ENCODE results near the gene OR5AU1.

Gene OR5AU1

GRCh38 chr14:21191809-21192446 is 36.1 kb upstream of the OR5AU1 start:
- TF ChIP-seq, protein P1, sequence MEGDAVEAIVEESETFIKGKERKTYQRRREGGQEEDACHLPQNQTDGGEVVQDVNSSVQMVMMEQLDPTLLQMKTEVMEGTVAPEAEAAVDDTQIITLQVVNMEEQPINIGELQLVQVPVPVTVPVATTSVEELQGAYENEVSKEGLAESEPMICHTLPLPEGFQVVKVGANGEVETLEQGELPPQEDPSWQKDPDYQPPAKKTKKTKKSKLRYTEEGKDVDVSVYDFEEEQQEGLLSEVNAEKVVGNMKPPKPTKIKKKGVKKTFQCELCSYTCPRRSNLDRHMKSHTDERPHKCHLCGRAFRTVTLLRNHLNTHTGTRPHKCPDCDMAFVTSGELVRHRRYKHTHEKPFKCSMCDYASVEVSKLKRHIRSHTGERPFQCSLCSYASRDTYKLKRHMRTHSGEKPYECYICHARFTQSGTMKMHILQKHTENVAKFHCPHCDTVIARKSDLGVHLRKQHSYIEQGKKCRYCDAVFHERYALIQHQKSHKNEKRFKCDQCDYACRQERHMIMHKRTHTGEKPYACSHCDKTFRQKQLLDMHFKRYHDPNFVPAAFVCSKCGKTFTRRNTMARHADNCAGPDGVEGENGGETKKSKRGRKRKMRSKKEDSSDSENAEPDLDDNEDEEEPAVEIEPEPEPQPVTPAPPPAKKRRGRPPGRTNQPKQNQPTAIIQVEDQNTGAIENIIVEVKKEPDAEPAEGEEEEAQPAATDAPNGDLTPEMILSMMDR (IDR thresholded peaks at IDR 0.05; ENCODE audit: poor library complexity, severe bottlenecking), result no peak
- DNase-seq (ENCODE audit: low spot score) (no peak), ATAC-seq (ENCODE audit: low read depth) (peak; percentile 81)
- no peaks in the 10 kb centered on the region for H3K4me1 ChIP-seq (ENCODE audit: insufficient read depth, poor library complexity, severe bottlenecking)
- no peak overlapping the region for H3K27ac ChIP-seq (ENCODE audit: poor library complexity, severe bottlenecking)
- H3K36me3 ChIP-seq (ENCODE audit: low read depth), result no peaks in the 10 kb centered on the region
- peak overlapping the region; percentile 6 for H3K4me3 ChIP-seq (ENCODE audit: severe bottlenecking)
- no peaks in the 10 kb centered on the region for H3K27me3 ChIP-seq (ENCODE audit: insufficient read depth, poor library complexity, severe bottlenecking)
- H3K9me3 ChIP-seq (ENCODE audit: severe bottlenecking), result no peaks in the 10 kb centered on the region

GRCh38 chr14:21191261-21191808 is 35.5 kb upstream of the OR5AU1 start:
- DNase-seq (ENCODE audit: low spot score), result no peak
- H3K36me3 ChIP-seq (ENCODE audit: low read depth), result no peaks in the 10 kb centered on the region
- no peaks in the 10 kb centered on the region for H3K4me1 ChIP-seq (ENCODE audit: insufficient read depth, poor library complexity, severe bottlenecking)
- TF ChIP-seq, protein P1 (IDR thresholded peaks at IDR 0.05; ENCODE audit: poor library complexity, severe bottlenecking), result no peak
- no peak overlapping the region for H3K4me3 ChIP-seq (ENCODE audit: severe bottlenecking)
- no peaks in the 10 kb centered on the region for H3K27me3 ChIP-seq (ENCODE audit: insufficient read depth, poor library complexity, severe bottlenecking)
- no peak overlapping the region for H3K27ac ChIP-seq (ENCODE audit: poor library complexity, severe bottlenecking)
- ATAC-seq (ENCODE audit: low read depth), result no peak
- no peaks in the 10 kb centered on the region for H3K9me3 ChIP-seq (ENCODE audit: severe bottlenecking)

GRCh38 chr14:21185491-21185890 is 29.6 kb upstream of the OR5AU1 start:
- DNase-seq (ENCODE audit: low spot score) (no peak), ATAC-seq (ENCODE audit: low read depth) (no peak)
- Histone ChIP-seq H3K36me3 (ENCODE audit: low read depth) (no peaks in the 10 kb centered on the region), H3K9me3 (ENCODE audit: severe bottlenecking) (no peaks in the 10 kb centered on the region), H3K4me1 (ENCODE audit: insufficient read depth, poor library complexity, severe bottlenecking) (no peaks in the 10 kb centered on the region), H3K4me3 (ENCODE audit: severe bottlenecking) (no peak overlapping the region), H3K27ac (ENCODE audit: poor library complexity, severe bottlenecking) (no peak overlapping the region), H3K27me3 (ENCODE audit: insufficient read depth, poor library complexity, severe bottlenecking) (no peaks in the 10 kb centered on the region)
- TF ChIP-seq, protein P1 (IDR thresholded peaks at IDR 0.05; ENCODE audit: poor library complexity, severe bottlenecking), result no peak

GRCh38 chr14:21184254-21184653 is 28.4 kb upstream of the OR5AU1 start:
- Histone ChIP-seq H3K9me3 (ENCODE audit: severe bottlenecking) (no peaks in the 10 kb centered on the region), H3K27ac (ENCODE audit: poor library complexity, severe bottlenecking) (no peak overlapping the region), H3K4me1 (ENCODE audit: insufficient read depth, poor library complexity, severe bottlenecking) (no peaks in the 10 kb centered on the region), H3K36me3 (ENCODE audit: low read depth) (no peaks in the 10 kb centered on the region), H3K4me3 (ENCODE audit: severe bottlenecking) (no peak overlapping the region), H3K27me3 (ENCODE audit: insufficient read depth, poor library complexity, severe bottlenecking) (no peaks in the 10 kb centered on the region)
- no peak for ATAC-seq (ENCODE audit: low read depth)
- TF ChIP-seq, protein P1 (IDR thresholded peaks at IDR 0.05; ENCODE audit: poor library complexity, severe bottlenecking), result no peak
- DNase-seq (ENCODE audit: low spot score), result no peak

GRCh38 chr14:21182166-21182565 is 26.3 kb upstream of the OR5AU1 start:
- no peak overlapping the region for H3K27ac ChIP-seq (ENCODE audit: poor library complexity, severe bottlenecking)
- H3K4me3 ChIP-seq (ENCODE audit: severe bottlenecking), result no peak overlapping the region
- H3K36me3 ChIP-seq (ENCODE audit: low read depth), result no peaks in the 10 kb centered on the region
- no peaks in the 10 kb centered on the region for H3K4me1 ChIP-seq (ENCODE audit: insufficient read depth, poor library complexity, severe bottlenecking)
- H3K27me3 ChIP-seq (ENCODE audit: insufficient read depth, poor library complexity, severe bottlenecking), result no peaks in the 10 kb centered on the region
- ATAC-seq (ENCODE audit: low read depth) (no peak), DNase-seq (ENCODE audit: low spot score) (no peak)
- TF ChIP-seq, protein P1 (IDR thresholded peaks at IDR 0.05; ENCODE audit: poor library complexity, severe bottlenecking), result no peak
- no peaks in the 10 kb centered on the region for H3K9me3 ChIP-seq (ENCODE audit: severe bottlenecking)

Measured in RWPE2 (cell line).